Ovary (tissue), 3 donors: Measurements from ENCODE around the gene CTBP1.

ENCODE experiments used
- CTCF ChIP-seq, 3 donors: fragments of 450-650 bp in 2 of 3; fragments of 200-600 bp in 1 of 3; IDR thresholded peaks; one replicate each; pipeline versions ENCODE4 v1.5.1 to v1.8.0; 2016 to 2022; ENCODE audit warnings: antibody characterized with exemption in 3 of 3, mild to moderate bottlenecking in 1 of 3
- EP300 ChIP-seq: sonication (generic); formaldehyde crosslinking; IDR thresholded peaks from one replicate; pipeline ENCODE4 v1.6.1; 2017; ENCODE audit warnings: antibody characterized with exemption
- donor health status: DM: no; HTN: no; CAD: no.

- TF ChIP-seq CTCF (IDR thresholded peaks at IDR 0.05) (no peak), EP300 (no peak)
Observed at GRCh38 chr4:1194010-1194900, 54.7 kb downstream of the CTBP1 start.
